Sciatic nerve (tissue), 2 donors: ENCODE measurements around the gene TPRA1. TPM values are rescaled to one million over a fixed set of nuclear protein-coding genes. Genes with fewer than 3 reads are reported as not detected.

Source experiments
- ATAC-seq: fragments of 200-7000 bp; cut with Tn5 transposase; one replicate; pipeline ENCODE4 v1.9.1; 2020; ENCODE audit warnings: mild to moderate bottlenecking, moderate library complexity
- DNase-seq: peaks from one replicate; pipeline ENCODE4 v3.0.0-alpha.2; 2020; ENCODE audit warnings: low spot score
- intact Hi-C: fragments of 100-400 bp; cut with DNase I; formaldehyde crosslinking; loops from one replicate; pipeline ENCODE4 v1.14.2; 2022
- total RNA-seq: library from RNA; stranded (reverse); fragmentation: NEBNext Ultra II Directional; extraction: Animal tissue kit (Norgen Biotek cat#: 25700); gene quantifications from one replicate; pipeline ENCODE4 v1.2.1, GENCODE V29; 2021
- donor health status: DM: no; HTN: no; CAD: no.
- donor health status: DM: no; HTN: no; CAD: no.

The TPRA1 gene
- total RNA-seq = 31.3 TPM

DNA sequence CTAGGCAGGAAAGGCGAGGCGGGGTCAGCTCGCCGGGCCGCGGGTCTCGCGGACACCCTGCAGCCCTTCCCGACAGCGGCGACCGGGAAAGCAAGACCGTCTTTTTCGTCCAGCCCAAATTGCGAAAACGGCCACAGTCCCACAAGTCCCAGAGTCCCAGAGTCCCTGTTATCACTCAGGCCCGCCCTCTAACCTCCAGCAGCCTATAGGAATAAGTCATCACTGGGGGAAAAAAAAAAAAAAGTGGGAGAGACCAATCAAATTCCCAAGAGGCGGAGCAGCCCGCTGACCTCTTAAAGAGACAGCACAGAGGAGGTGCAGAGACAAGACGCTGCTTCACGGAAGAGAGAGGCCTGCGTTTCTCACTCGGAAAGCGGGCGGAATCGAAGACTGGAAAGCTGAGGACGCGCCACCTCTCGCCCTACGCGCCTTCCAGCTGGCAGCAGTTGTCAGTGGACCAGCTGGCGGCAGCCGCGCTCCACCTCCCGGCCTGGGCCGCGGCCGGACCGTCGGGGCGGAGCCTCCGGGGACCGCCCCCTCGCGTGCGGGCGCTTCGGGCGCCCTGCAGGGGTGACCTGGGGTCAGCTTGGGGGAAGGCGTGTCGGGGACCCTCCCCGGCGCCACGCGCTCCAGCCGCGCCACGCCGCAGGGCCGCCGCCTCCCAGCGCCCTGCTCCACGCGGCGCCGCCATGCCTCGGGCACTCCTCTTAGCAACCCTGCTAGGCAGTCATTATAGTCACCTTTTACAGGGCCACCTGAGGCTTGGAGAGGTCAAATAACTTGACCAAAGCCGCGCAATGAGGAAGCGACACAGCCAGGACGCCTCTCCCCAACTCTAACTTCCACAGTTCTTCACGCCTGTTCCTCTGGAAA lies at the start of gene TPRA1:
Gene TPRA1 (minus strand): TSS at position 141 of the 873 bp plus-strand sequence. CDS start 10,587 bp downstream, outside the sequence.
- intact Hi-C loops = no loop called here
- DNase-seq (peak; percentile 89), ATAC-seq (peak; percentile 96)

DNA sequence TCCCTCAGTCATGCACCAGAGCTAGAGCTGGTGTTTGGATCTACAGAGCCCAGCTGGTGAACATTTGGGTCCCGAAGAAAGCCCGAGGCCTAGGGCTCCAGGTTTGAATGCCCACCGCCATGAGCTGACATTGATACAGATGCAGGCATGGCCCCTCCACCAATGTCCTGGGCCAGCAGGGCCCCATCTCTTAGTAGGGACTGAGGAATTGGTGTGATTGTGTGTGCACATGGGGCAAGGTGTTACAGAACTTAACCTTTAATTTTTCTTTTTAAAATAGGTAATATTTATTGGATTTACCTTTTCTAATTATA lies 49.5 kb upstream of the TPRA1 start:
- intact Hi-C loops = no loop called here
- DNase-seq (no peak), ATAC-seq (no peak)

DNA sequence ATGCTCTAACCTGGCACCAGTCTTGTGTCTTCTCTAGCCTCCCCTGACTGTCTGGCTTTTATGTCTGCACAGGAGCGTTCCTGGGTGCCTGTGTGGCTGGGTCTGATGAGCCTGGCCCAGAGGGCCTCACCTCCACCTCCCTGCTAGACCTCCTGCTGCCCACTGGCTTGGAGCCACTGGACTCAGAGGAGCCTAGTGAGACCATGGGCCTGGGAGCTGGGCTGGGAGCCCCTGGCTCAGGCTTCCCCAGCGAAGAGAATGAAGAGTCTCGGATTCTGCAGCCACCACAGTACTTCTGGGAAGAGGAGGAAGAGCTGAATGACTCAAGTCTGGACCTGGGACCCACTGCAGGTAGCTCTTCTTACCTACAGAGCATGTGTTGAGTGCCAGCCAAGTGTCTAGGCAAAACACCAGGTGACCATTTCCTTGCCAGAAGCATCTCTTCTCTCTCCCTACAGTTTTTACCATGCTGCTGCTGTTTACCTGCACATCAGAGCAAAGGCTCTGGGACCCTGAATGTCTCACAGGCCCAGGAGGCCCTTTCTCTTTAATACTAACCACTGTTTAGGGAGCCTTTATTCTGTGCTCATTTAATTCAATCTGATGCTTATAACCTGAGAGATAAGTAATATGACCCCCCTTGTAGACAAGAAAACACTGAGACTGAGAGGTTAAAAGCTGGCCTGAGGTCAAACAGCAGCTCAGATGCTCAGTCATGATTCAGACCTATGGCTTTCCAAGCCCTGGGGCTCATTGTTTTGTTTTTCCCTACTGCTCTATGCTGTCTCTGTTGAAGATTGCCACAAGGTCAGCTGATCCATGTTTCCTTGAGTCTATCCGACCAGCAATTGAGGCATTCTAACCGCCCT lies 48.9 kb upstream of the TPRA1 start:
- no peak for DNase-seq

GRCh38 chr3:127637971-127638370 lies 47.4 kb upstream of the TPRA1 start:
- ATAC-seq (no peak), DNase-seq (no peak)
- intact Hi-C loops = no loop called here

More for the DNA sequence above, 48.9 kb upstream of the TPRA1 start:
- intact Hi-C loops = no loop called here
- ATAC-seq = no peak

GRCh38 chr3:127637546-127637945 lies 47.0 kb upstream of the TPRA1 start:
- DNase-seq = no peak
- intact Hi-C loops = no loop called here
- no peak for ATAC-seq

- DNase-seq (no peak), ATAC-seq (no peak)
- intact Hi-C loops = no loop called here
Measured at GRCh38 chr3:127634653-127635052, 44.1 kb upstream of the TPRA1 start.

GRCh38 chr3:127632035-127632820 lies 41.7 kb upstream of the TPRA1 start:
- ATAC-seq (no peak), DNase-seq (no peak)
- intact Hi-C loops = no loop called here

DNA sequence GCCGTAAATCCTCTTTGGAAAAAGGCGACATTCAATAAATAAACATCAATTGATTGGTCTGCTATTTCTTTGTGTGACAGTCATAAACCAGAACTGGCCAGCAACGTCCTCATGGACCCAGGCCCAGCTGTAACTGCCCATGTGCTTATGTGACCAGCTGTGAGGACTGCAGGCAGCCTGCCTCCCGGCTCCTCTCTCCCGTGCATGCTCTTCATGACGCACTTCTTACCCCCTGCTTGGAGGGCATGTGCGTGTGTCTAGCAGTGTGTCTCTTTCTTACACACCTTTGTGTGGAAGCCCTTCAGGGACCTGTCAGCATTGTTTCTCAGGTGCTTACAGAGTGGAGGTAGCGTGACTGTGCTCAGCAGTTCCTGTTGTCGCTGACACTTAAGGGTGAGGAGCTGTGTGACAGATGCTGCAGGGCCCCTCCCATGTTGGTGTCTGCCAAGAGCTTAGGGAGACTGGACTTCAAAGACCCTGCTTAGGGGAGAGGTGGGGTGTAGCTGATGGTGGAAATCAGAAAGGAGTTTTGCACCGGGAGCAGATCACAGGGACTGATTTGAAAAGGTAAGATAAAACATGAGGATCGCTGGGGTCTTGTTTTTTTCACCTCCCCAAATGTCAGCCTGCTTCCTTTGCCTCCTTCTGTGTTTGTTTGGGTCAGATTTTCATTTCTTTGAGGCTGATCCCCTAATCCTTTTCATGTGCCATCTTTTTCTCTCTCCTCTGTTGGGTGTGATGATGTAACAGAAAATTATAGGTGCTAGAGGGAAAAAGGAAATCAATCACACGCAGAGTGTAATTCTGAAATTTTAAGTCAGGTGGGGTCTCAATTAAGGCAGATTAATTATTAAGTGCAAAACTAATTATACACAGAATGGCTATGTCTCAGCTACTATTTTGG lies 40.5 kb upstream of the TPRA1 start:
- intact Hi-C loops = no loop called here

DNA sequence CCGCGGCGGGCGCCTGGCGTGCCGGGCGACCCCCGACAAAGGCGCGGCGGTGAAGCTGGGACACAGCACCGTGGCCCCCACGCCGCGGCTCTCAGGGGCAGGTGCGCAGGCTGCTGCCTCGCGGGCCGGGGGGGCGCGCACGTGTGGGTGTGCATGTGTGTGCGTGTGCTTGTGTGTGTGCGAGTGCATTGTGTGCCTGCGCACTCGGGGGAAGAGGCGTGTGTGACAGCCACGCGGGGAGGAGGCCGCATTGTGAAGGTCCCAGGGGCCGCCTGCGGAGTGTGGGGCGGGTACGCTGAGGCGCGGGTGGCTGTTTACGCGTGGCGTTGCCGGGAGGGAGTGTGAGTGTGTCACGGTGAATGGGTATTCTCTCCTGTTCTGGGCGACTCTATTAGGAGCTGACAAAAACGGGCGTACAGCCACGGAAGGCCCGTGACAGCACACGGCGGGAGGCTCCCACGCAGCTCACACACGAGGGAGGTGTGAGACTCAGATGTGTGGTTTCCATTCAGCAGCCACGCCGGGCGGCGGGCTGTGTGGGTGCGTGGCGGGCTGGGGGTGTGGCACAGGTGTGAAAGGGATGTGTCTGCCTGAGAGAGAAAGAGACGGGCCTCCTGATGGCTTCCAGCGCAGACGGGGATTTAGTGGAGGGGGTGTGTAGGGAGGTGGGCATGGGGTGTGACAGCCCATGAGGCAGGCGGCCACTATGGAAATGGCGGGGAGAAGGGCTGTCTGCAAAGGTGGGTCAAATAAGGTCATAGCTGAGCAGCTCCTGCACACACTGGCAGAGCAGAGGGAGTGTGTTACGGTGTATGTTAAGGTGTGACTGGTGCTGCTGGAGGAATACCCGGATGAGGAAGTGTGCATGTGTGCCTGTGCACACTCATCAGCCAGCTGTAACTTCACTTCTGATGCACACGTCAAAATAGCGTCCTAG lies 39.2 kb upstream of the TPRA1 start:
- intact Hi-C loops = no loop called here
- DNase-seq (no peak), ATAC-seq (peak; percentile 53)

More for the DNA sequence above, 40.5 kb upstream of the TPRA1 start:
- DNase-seq = no peak
- ATAC-seq = no peak

DNA sequence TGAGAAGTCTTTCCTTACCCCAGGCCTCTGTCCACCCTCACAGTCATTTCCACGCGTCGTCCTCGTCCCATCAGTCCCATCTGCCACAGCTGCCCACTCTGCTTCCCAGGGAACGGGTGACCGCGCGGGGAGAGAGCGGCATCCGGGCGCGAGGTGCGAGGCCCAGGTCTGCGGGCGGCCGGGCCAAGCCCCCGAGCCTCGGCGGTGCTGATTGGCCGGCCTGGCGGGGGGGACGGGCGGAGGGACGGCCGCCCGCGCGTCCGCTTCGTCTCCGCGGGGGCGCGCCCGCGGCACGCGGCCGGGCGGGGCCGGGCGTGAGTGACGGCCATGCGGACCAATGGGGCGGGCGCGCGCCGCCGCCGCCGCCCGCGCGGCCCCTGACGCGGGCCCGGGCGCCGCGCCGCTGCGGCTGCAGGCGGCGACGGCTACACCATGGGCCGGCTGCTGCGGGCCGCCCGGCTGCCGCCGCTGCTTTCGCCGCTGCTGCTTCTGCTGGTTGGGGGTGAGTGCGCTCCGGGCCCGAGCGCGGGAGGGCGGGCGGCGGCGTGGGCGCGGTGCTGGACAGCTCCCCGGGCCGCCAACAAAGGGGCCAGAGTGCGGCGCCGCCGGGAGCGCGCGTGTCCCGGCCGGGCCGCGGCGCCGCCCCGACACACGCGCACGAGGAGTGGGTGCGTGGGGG lies 38.4 kb upstream of the TPRA1 start, which contains the start of gene PODXL2:
Gene PODXL2 (plus strand): TSS at position 398 of the 679 bp plus-strand sequence. CDS start 35 bp downstream, at position 433.
- DNase-seq = peak; percentile 75
- ATAC-seq = peak; percentile 77
- intact Hi-C loops = no loop called here

- DNase-seq (no peak), ATAC-seq (peak; percentile 36)
- intact Hi-C loops = no loop called here
Measured at GRCh38 chr3:127628426-127628787, 37.9 kb upstream of the TPRA1 start.

GRCh38 chr3:127625821-127626220 lies 35.3 kb upstream of the TPRA1 start:
- DNase-seq (no peak), ATAC-seq (no peak)
- intact Hi-C loops = no loop called here

GRCh38 chr3:127624063-127624462 lies 33.5 kb upstream of the TPRA1 start:
- DNase-seq = no peak
- intact Hi-C loops = no loop called here
- ATAC-seq = no peak

- intact Hi-C loops = no loop called here
- DNase-seq (no peak), ATAC-seq (no peak)
Measured at GRCh38 chr3:127622772-127623576, 32.4 kb upstream of the TPRA1 start.

DNA sequence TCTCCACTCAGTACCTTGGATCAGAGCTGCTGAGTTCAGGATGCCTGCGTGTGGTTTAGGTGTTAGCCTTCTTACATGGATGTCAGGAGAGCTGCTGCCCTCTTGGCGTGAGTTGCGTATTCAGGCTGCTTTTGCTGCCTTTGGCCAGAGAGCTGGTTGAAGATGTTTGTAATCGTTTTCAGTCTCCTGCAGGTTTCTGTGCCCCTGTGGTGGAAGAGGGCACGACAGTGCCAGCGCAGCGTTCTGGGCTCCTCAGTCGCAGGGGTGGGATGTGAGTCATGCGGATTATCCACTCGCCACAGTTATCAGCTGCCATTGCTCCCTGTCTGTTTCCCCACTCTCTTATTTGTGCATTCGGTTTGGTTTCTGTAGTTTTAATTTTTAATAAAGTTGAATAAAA lies 31.5 kb upstream of the TPRA1 start:
- ATAC-seq = no peak
- intact Hi-C loops = no loop called here
- DNase-seq = no peak
